ENCODE results near the gene C21orf58.

- TF ChIP-seq, protein P1, sequence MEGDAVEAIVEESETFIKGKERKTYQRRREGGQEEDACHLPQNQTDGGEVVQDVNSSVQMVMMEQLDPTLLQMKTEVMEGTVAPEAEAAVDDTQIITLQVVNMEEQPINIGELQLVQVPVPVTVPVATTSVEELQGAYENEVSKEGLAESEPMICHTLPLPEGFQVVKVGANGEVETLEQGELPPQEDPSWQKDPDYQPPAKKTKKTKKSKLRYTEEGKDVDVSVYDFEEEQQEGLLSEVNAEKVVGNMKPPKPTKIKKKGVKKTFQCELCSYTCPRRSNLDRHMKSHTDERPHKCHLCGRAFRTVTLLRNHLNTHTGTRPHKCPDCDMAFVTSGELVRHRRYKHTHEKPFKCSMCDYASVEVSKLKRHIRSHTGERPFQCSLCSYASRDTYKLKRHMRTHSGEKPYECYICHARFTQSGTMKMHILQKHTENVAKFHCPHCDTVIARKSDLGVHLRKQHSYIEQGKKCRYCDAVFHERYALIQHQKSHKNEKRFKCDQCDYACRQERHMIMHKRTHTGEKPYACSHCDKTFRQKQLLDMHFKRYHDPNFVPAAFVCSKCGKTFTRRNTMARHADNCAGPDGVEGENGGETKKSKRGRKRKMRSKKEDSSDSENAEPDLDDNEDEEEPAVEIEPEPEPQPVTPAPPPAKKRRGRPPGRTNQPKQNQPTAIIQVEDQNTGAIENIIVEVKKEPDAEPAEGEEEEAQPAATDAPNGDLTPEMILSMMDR (IDR thresholded peaks at IDR 0.05): no peak
- no peak for TF ChIP-seq POLR2AphosphoS5 (IDR thresholded peaks at IDR 0.05)
Measured at GRCh38 chr21:46253610-46254124, 70.0 kb downstream of the C21orf58 start.

All from breast epithelium (tissue), 3 donors.